ENCODE measurements around the gene NCOA4.

DNA sequence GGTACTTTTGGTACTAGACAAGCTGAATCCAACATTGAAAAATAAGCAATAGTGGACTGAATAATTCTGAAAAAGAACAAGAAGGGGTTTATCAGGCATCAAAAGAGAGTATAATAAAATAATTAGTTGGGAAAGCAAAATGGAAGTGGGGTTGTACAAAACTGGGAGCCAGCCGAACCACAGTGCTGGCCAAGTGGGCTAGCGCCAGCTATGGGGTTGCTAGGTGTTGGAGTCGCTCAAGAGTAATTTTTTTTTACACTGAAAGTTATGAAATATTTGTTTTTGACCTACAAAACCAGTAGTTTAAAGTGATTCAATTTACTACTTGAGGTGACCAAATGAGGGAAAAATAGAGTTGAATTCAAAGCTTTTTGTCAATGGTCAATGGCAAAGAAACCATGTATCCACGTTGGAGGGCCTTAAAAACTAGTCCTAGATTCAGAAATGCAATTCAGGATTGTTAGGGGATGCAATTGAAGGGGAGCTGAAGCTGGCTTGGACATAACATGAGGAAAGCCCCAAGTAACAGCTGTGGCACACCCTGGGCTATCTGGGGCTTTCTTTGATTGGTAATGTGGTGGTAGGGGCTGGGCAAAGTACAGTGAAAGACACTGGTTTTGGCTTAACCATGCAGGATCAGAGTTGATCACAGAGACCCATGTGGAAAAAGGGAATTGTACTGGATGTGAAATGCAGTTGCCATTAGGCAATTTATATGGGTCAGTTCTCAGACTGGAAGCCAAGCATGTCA lies 43.9 kb upstream of the NCOA4 start:
- no peak for TF ChIP-seq CTCF (IDR thresholded peaks at IDR 0.05)
- no peak for TF ChIP-seq EP300 (IDR thresholded peaks at IDR 0.05)
- TF ChIP-seq POLR2A (IDR thresholded peaks at IDR 0.05): no peak

All from tibial nerve (tissue), 4 donors.